T-helper 22 cell (primary cell): ENCODE measurements around the gene ZNF282.

Experiments
- DNase-seq: peaks from one replicate; pipeline ENCODE4 v3.0.0-alpha.2; 2020; ENCODE audit warnings: low read depth

Gene ZNF282

GRCh38 chr7:149195180-149196150 lies at the start of gene ZNF282:
TSS of gene ZNF282 (plus strand) at chr7:149195546. CDS start at chr7:149195590, 44 bp downstream.
- DNase-seq, result peak; percentile 45

GRCh38 chr7:149147072-149147751 lies 48.1 kb upstream of the ZNF282 start, which contains the start of gene ZNF398:
TSS of gene ZNF398 (plus strand) at chr7:149147453. CDS start at chr7:149147743, 290 bp downstream.
- peak; percentile 68 for DNase-seq

GRCh38 chr7:149147752-149148653 lies 47.3 kb upstream of the ZNF282 start:
- DNase-seq, result peak; percentile 50

GRCh38 chr7:149150981-149151380 lies 44.4 kb upstream of the ZNF282 start:
- DNase-seq, result no peak

GRCh38 chr7:149153346-149153745 lies 42.0 kb upstream of the ZNF282 start:
- no peak for DNase-seq

GRCh38 chr7:149154056-149154455 lies 41.3 kb upstream of the ZNF282 start:
- DNase-seq, result no peak

- DNase-seq, result no peak
Measured at GRCh38 chr7:149156898-149157297, 38.4 kb upstream of the ZNF282 start.

- DNase-seq, result no peak
Measured at GRCh38 chr7:149161241-149161848, 34.0 kb upstream of the ZNF282 start.

DNA sequence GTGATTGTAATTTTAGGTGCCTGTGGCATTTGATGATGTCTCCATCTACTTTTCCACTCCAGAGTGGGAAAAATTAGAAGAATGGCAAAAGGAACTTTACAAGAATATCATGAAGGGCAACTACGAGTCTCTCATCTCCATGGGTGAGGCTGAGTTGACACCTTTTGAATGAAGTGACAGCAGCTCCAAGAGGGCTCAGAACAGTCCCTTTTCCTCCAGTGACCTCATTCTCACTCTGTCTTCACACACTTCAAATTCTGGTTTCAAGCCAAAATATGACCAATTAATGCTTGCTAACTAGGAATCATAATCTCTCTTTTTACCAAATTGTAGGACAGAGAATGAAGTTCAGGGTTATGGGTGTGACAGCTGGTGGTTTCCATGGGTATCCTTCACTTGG lies 29.2 kb upstream of the ZNF282 start:
- DNase-seq, result no peak

DNA sequence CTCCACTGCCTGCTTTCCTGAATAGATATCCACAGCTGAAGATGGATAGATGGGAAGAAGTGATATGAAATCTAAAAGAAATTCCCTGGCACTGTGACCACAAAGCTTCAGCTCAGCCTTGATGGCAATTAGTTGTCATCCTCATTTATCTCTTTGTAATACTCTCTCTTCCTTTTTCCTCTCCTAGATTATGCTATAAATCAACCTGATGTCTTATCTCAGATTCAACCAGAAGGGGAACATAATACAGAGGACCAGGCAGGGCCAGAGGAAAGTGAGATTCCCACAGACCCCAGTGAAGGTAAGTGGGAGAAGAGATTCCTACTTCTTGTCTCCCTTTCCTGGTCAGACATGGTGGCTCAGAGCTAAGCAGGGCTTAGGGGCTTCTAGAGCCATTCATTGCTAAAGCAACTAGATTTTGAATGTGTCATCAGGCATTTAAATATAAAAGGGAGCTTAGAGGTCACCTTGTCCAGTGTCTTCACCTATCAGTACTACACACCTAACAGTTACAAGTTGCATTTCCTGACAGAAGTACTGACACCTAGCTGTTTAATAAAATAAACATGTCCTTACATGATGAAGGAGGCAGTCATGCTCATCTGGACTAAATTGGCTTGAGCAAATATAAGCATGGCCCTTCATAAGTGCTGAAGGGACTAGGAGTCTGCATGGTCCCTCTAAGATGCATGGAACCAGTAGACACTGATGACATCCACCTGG lies 28.6 kb upstream of the ZNF282 start:
- DNase-seq, result no peak

DNA sequence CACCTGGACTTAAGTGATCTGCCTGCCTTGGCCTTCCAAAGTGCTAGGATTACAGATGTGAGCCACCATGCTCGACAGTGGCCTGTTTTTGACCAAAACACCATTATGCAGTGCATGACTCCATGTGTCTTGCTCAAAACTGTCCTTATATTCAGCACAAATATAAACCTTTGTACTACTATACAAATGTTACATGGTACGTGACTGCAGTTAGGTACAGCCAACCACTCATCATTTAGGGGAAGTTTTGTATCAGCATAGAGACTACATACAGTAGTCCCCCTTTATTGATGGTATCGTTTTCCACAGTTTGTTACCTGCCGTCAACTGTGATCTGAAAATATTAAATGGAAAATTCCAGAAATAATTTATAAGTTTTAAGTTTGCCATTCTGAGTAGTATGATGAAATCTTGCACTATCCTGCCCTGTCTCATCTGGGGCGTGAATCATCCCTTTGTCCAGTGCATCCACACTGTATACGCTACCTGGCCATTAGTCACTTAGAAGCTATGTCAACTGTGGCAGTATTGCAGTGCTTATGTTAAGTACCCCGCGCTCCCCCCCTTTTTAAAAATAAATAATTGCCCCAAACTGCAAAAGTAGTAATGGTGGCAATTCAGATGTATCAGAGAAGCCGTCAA lies 23.3 kb upstream of the ZNF282 start:
- no peak for DNase-seq

GRCh38 chr7:149172534-149172920 lies 22.8 kb upstream of the ZNF282 start:
- no peak for DNase-seq

GRCh38 chr7:149175150-149175549 lies 20.2 kb upstream of the ZNF282 start:
- no peak for DNase-seq

GRCh38 chr7:149179241-149179640 lies 16.1 kb upstream of the ZNF282 start:
- no peak for DNase-seq

- DNase-seq, result no peak
Measured at GRCh38 chr7:149180722-149181449, 14.5 kb upstream of the ZNF282 start.

DNA sequence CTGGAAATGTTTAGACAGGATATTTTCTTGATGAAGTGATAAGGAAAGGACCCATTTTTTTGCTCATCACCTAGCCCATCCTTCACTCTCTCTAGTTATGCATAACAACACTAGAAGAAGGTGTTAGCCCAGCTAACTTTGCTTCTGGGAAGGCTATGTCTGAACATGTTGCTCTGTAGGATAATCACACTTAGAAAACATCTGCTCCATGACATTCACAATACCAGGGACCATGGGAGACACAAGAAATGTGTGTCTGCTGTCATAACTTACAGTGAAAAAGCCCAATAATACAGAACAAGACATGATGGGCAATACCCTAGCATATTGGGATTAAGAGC lies 13.9 kb upstream of the ZNF282 start:
- DNase-seq, result no peak

DNA sequence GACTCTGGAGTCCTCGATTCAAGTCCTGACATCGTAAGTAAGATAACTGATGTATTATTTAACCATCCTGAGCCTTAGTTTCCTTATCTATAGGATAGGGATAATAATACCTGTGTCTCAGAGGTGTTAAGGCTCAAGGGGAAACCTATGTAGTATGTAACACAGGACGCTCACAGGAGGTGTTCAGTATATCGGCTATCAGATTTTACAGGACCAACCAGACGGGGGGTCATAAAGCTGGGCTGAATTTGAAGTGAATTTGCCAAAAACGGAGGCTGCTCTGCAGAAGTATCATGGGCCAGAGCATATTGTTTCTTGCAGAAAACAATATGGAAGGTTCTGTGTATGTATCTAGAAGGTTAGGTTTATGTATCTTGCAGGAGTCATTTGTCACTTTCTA lies 11.1 kb upstream of the ZNF282 start:
- no peak for DNase-seq

DNA sequence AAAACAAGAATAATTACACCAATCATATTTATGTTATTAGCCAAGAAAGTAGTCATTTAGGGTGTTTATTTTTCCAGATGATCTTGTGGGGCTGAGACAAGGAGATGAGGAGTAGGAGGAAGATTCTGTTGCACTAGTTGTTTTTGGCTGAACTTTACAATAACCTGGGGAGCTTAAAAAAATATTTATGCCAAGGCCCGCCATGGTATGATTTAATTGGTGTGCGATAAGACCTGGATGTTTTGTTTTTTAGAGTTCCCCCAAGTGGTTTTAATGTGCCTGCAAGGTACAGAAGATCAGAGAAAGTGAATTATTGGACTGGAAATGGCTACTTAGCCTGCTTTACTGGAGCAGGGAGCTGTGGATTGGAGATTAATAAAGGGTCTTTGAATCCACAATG lies 7.1 kb upstream of the ZNF282 start:
- no peak for DNase-seq

- no peak for DNase-seq
Measured at GRCh38 chr7:149188637-149189259, 6.6 kb upstream of the ZNF282 start.
